COLO829 (cell line): Measurements from ENCODE around the gene LRP5.
"Not testable (repeated sequence)": the region's sequence is repeated elsewhere in the genome, so short reads cannot be mapped to it uniquely, and the experiment has no call there.

Source experiments
- DNase-seq: peaks from one replicate; pipeline ENCODE4 v3.0.0; 2012; ENCODE audit warnings: low spot score

Gene LRP5

GRCh38 chr11:68444566-68444965, 132.2 kb downstream of the LRP5 start:
- no peak for DNase-seq

GRCh38 chr11:68445531-68446035, 133.2 kb downstream of the LRP5 start:
- DNase-seq = no peak

GRCh38 chr11:68446046-68446725, 133.8 kb downstream of the LRP5 start:
- no peak for DNase-seq

GRCh38 chr11:68447015-68447801, 134.8 kb downstream of the LRP5 start:
- DNase-seq = peak; percentile 60

- DNase-seq = not testable (repeated sequence)
These were observed 135.5 kb downstream of the LRP5 start for GRCh38 chr11:68447914-68448313.

- DNase-seq = no peak
These were observed 136.2 kb downstream of the LRP5 start for GRCh38 chr11:68448604-68449011.

- DNase-seq = no peak
These were observed 137.6 kb downstream of the LRP5 start for GRCh38 chr11:68449951-68450350.

GRCh38 chr11:68450711-68451110, 138.3 kb downstream of the LRP5 start:
- no peak for DNase-seq

GRCh38 chr11:68454767-68455166, 142.4 kb downstream of the LRP5 start:
- DNase-seq = no peak

- no peak for DNase-seq
These were observed 143.1 kb downstream of the LRP5 start for GRCh38 chr11:68455485-68455884.

- no peak for DNase-seq
These were observed 145.0 kb downstream of the LRP5 start for GRCh38 chr11:68457216-68457897.

GRCh38 chr11:68457898-68458249, 145.5 kb downstream of the LRP5 start:
- DNase-seq = no peak

GRCh38 chr11:68458340-68458739, 145.9 kb downstream of the LRP5 start:
- not testable (repeated sequence) for DNase-seq

- DNase-seq = peak; percentile 95
These were observed 147.7 kb downstream of the LRP5 start for GRCh38 chr11:68459886-68460740.

GRCh38 chr11:68460741-68461574, 148.6 kb downstream of the LRP5 start, which contains the start of gene PPP6R3:
Gene PPP6R3 (plus strand): TSS chr11:68460752. CDS start chr11:68537665, 76,913 bp downstream.
- DNase-seq = no peak

- DNase-seq = no peak
These were observed 149.2 kb downstream of the LRP5 start for GRCh38 chr11:68461575-68461917.

- DNase-seq = no peak
These were observed 151.3 kb downstream of the LRP5 start for GRCh38 chr11:68463714-68464113.

- peak; percentile 44 for DNase-seq
These were observed 154.9 kb downstream of the LRP5 start for GRCh38 chr11:68467201-68467834.

- DNase-seq = no peak
These were observed 155.9 kb downstream of the LRP5 start for GRCh38 chr11:68468217-68468828.

- no peak for DNase-seq
These were observed 156.7 kb downstream of the LRP5 start for GRCh38 chr11:68469122-68469521.
